ENCODE results near the gene UROC1. TPM values are rescaled to one million over a fixed set of nuclear protein-coding genes. Genes with fewer than 3 reads are reported as not detected.

Gene UROC1
- total RNA-seq, 6 experiments from 2014 or later, result not detected

GRCh38 chr3:126493051-126493450 is 24.5 kb downstream of the UROC1 start:
- TF ChIP-seq, protein P1, sequence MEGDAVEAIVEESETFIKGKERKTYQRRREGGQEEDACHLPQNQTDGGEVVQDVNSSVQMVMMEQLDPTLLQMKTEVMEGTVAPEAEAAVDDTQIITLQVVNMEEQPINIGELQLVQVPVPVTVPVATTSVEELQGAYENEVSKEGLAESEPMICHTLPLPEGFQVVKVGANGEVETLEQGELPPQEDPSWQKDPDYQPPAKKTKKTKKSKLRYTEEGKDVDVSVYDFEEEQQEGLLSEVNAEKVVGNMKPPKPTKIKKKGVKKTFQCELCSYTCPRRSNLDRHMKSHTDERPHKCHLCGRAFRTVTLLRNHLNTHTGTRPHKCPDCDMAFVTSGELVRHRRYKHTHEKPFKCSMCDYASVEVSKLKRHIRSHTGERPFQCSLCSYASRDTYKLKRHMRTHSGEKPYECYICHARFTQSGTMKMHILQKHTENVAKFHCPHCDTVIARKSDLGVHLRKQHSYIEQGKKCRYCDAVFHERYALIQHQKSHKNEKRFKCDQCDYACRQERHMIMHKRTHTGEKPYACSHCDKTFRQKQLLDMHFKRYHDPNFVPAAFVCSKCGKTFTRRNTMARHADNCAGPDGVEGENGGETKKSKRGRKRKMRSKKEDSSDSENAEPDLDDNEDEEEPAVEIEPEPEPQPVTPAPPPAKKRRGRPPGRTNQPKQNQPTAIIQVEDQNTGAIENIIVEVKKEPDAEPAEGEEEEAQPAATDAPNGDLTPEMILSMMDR (IDR thresholded peaks at IDR 0.05), result no peak
- H3K27me3 Mint-ChIP-seq (ENCODE audit: insufficient read depth), result peaks cover 39% of the 10 kb centered on the region
- no peaks in the 10 kb centered on the region for H3K9me3 Mint-ChIP-seq
- no peak overlapping the region for H3K4me3 Mint-ChIP-seq
- peaks cover 6% of the 10 kb centered on the region; the same call in 1 of the 2 replicates for H3K4me1 Mint-ChIP-seq (ENCODE audit: low read depth)
- H3K36me3 Mint-ChIP-seq (ENCODE audit: low read depth), result no peaks in the 10 kb centered on the region
- no peak for DNase-seq
- H3K27ac Mint-ChIP-seq, result no peak overlapping the region

DNA sequence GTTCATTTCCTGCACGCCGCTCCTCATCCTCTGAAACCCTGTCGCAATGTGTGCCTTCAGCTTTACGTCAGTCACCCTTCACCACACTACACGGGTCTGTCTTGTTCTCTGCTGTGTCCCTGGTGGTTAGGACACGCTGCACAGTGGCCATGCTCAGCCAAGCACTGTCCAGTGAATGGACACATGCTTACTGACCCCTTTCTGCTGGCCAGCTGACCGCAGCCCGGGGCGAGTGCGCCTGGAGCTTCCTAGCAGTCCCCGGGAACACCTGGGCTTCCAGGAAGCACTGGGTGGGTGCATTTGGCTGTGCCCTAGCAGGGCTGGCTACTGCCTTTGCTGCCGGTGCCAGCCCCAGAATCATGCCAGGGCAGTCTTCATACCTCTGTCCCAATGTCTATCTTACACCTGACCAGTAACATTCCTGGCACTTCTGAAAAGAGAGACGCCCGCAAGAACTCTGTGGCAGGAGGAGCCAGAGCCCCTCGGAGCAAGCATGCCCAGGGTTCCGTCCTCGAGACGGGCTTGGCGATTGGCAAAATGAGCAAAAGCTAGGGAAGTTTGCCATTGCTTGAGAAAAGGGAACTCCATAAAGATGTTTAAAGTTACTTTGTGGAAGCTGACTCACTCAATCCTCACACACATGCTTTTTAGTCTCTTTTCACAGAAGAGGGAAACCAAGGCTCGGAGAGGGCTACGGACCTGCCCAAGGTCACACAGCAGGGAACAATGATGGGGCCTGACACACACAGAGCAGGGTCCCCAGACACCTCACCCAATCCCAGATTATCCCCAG is 26.2 kb downstream of the UROC1 start:
- H3K27ac Mint-ChIP-seq, result no peak overlapping the region
- no peaks in the 10 kb centered on the region for H3K9me3 Mint-ChIP-seq
- TF ChIP-seq, protein P1 (IDR thresholded peaks at IDR 0.05), result no peak
- no peak overlapping the region for H3K4me3 Mint-ChIP-seq
- H3K4me1 Mint-ChIP-seq (ENCODE audit: low read depth), result peaks cover 15% of the 10 kb centered on the region
- peaks cover 41% of the 10 kb centered on the region for H3K27me3 Mint-ChIP-seq (ENCODE audit: insufficient read depth)
- no peaks in the 10 kb centered on the region for H3K36me3 Mint-ChIP-seq (ENCODE audit: low read depth)
- no peak for DNase-seq

DNA sequence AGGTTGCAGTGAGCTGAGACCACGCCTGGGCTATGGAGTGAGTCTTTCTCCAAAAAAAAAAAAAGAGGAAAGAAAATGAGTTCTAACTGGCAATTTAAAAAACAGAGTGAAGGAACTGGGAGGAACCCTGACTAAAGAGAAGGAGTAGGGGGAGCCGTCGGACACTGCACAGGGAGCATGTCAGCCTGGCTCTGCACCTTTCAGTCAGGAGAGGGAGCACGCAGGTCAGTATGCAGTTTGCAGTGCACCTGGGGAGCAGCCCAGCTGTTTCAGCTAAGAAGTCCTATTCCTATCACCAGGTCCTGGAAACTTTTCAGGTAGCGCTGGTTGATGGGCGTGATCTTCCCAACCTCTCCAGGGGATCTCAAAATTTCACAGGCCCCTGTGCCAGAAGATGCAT is 27.0 kb downstream of the UROC1 start:
- H3K4me3 Mint-ChIP-seq, result no peak overlapping the region
- peaks cover 17% of the 10 kb centered on the region for H3K4me1 Mint-ChIP-seq (ENCODE audit: low read depth)
- H3K9me3 Mint-ChIP-seq, result no peaks in the 10 kb centered on the region
- H3K36me3 Mint-ChIP-seq (ENCODE audit: low read depth), result no peaks in the 10 kb centered on the region
- no peak for DNase-seq
- no peak overlapping the region for H3K27ac Mint-ChIP-seq
- TF ChIP-seq, protein P1 (IDR thresholded peaks at IDR 0.05), result no peak
- peaks cover 40% of the 10 kb centered on the region for H3K27me3 Mint-ChIP-seq (ENCODE audit: insufficient read depth)

- DNase-seq, result no peak
- Mint-ChIP-seq H3K27ac (no peak overlapping the region), H3K4me3 (no peak overlapping the region), H3K4me1 (ENCODE audit: low read depth) (peaks cover 12% of the 10 kb centered on the region), H3K27me3 (ENCODE audit: insufficient read depth) (peaks cover 41% of the 10 kb centered on the region), H3K9me3 (no peaks in the 10 kb centered on the region), H3K36me3 (ENCODE audit: low read depth) (no peaks in the 10 kb centered on the region)
- TF ChIP-seq, protein P1 (IDR thresholded peaks at IDR 0.05), result no peak
Measured at GRCh38 chr3:126488886-126489569, 28.5 kb downstream of the UROC1 start.

- peaks cover 11% of the 10 kb centered on the region for H3K4me1 Mint-ChIP-seq (ENCODE audit: low read depth)
- H3K9me3 Mint-ChIP-seq, result no peaks in the 10 kb centered on the region
- no peak overlapping the region for H3K27ac Mint-ChIP-seq
- H3K36me3 Mint-ChIP-seq (ENCODE audit: low read depth), result no peaks in the 10 kb centered on the region
- peaks cover 40% of the 10 kb centered on the region for H3K27me3 Mint-ChIP-seq (ENCODE audit: insufficient read depth)
- TF ChIP-seq, protein P1 (IDR thresholded peaks at IDR 0.05), result no peak; the same call in 1 of the 2 replicates
- DNase-seq, result no peak
- no peak overlapping the region for H3K4me3 Mint-ChIP-seq
Measured at GRCh38 chr3:126488185-126488584, 29.4 kb downstream of the UROC1 start.

Measured in HFFc6 (cell line).